ENCODE data around the gene DEFB132. TPM values are rescaled to one million over a fixed set of nuclear protein-coding genes. Genes with fewer than 3 reads are reported as not detected.

The DEFB132 gene
- total and polyA plus RNA-seq, 2 of the 8 experiments (the other 6 are each of a cell fraction or from before 2014, with no cell fraction given): not detected

DNA sequence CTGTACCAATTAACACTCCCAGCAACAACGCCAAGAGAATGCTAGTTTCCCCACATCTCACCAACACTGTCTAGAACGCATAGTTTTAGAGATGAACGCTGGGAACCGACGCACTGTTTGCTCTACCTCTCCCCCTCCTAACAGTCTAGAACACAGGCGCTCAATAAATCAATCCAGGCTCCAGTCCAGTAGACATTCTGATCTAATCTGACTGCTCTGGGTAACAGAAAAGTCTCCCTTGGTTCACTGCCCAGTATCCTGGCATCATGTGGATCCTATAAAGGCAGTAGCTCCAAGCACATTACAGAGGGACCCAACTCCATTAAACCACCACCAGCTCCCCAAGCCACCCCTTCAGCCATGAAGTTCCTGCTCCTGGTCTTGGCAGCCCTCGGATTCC lies at the start of gene DEFB132 (continued):
- no peak for TF ChIP-seq CHD7 (IDR thresholded peaks at IDR 0.05; ENCODE audit: insufficient replicate concordance, low read length)
